RKO (cell line): Measurements from ENCODE around the gene DLG2.
A peak's percentile ranks its signal among the peaks of the same experiment; 100 is the strongest.

Experiments
- DNase-seq: peaks from one replicate; pipeline ENCODE4 v3.0.0-alpha.2; 2016; ENCODE audit warnings: low spot score

Gene DLG2

GRCh38 chr11:83677730-83678129 lies 1949.4 kb downstream of the DLG2 start:
- no peak for DNase-seq

GRCh38 chr11:83676056-83676601 lies 1951.0 kb downstream of the DLG2 start:
- no peak for DNase-seq

- DNase-seq: no peak
These were observed 1952.8 kb downstream of the DLG2 start for GRCh38 chr11:83674102-83674896.

- peak; percentile 14 for DNase-seq
These were observed 1955.9 kb downstream of the DLG2 start for GRCh38 chr11:83671289-83671688.

GRCh38 chr11:83666149-83666548 lies 1961.0 kb downstream of the DLG2 start:
- DNase-seq: no peak

- no peak for DNase-seq
These were observed 1963.2 kb downstream of the DLG2 start for GRCh38 chr11:83663988-83664387.

- no peak for DNase-seq
These were observed 1963.7 kb downstream of the DLG2 start for GRCh38 chr11:83663446-83663845.

GRCh38 chr11:83662494-83662893 lies 1964.7 kb downstream of the DLG2 start:
- DNase-seq: no peak

- DNase-seq: no peak
These were observed 1965.4 kb downstream of the DLG2 start for GRCh38 chr11:83661491-83662350.

- no peak for DNase-seq
These were observed 1967.7 kb downstream of the DLG2 start for GRCh38 chr11:83659466-83659865.

- DNase-seq: no peak
These were observed 1970.3 kb downstream of the DLG2 start for GRCh38 chr11:83656796-83657330.

GRCh38 chr11:83655976-83656375 lies 1971.2 kb downstream of the DLG2 start:
- DNase-seq: no peak

- DNase-seq: no peak
These were observed 1977.7 kb downstream of the DLG2 start for GRCh38 chr11:83649528-83649855.

- DNase-seq: no peak
These were observed 1978.3 kb downstream of the DLG2 start for GRCh38 chr11:83648610-83649527.

GRCh38 chr11:83645561-83645960 lies 1981.6 kb downstream of the DLG2 start:
- no peak for DNase-seq

- DNase-seq: no peak
These were observed 1984.0 kb downstream of the DLG2 start for GRCh38 chr11:83643115-83643514.

GRCh38 chr11:83642500-83642899 lies 1984.6 kb downstream of the DLG2 start:
- no peak for DNase-seq

GRCh38 chr11:83641511-83641910 lies 1985.6 kb downstream of the DLG2 start:
- no peak for DNase-seq

GRCh38 chr11:83639995-83640758 lies 1987.0 kb downstream of the DLG2 start:
- no peak for DNase-seq

- DNase-seq: no peak
These were observed 1992.0 kb downstream of the DLG2 start for GRCh38 chr11:83635166-83635565.

GRCh38 chr11:83630211-83630610 lies 1996.9 kb downstream of the DLG2 start:
- no peak for DNase-seq
